NCI-H82 treated with DMSO at 0.1 percent for 48 hours (cell line): ENCODE data around the gene OR6B1.
"Not testable (repeated sequence)": the region's sequence is repeated elsewhere in the genome, so short reads cannot be mapped to it uniquely, and the experiment has no call there.

Experiments used
- DNase-seq: peaks from one replicate; lab custom pipeline; 2025; ENCODE audit not compliant: unreplicated experiment; lab: John Stamatoyannopoulos, UW

OR6B1 gene

DNA sequence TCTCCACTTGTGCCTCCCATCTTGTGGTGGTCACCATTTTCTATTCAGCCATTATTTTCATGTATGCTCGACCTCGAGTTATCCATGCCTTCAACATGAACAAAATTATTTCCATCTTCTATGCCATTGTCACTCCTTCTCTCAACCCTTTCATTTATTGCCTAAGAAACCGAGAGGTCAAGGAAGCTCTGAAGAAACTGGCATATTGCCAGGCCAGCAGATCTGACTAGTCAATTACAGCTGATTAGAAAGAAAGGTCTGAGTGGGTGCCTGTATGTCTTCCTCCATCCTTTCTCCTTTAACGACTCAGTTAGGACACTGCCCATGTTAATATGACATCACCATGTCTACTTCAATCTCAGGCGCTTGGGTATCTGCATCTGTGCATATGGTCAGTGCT is 4.6 kb downstream of the OR6B1 start:
- no peak for DNase-seq

DNA sequence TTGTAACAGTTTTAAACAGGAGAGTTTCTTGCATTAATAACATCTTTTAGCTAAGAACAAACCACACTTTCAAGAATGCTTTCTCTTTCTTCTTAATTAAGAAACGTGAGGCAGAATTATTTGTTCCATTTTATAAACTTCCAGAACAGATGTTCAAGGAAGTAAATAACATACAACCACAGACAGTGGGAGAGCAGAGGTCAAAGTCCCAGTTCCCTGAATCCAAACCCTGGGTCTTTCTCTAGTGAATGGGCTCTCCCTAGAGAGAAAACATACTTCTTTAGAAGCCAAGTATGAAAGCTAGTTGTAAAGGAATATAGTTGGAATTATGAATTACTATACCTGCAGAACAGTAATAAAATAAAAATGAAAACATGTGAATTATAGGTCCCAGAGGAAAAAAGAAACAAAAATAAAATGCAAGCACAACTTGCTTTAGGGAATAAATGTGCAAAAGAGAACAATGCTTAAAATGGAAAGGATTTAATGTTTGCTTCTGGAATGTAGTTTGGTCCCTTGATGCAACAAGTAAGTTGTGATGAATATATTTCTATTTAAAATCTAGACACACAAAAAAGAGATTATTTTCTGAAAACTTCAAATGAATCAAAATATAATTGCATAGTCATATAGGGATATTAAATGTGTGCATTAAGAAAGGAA is 6.0 kb downstream of the OR6B1 start:
- DNase-seq = no peak

DNA sequence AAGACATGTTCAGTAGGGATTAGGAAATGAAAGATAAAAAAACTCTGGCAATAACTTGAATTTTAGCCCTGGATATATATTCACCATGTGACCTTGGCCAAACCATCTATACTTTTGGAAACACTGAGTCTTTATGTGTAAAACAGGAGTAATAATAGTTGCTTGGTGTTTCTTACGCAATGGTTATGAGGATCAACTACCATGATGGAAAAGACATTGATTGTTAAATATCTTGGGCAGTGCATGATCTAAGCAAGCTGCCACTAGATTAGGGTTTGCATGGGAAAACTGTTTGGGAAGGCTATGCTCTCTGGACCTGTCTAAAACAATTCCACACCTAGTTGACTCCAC is 6.5 kb downstream of the OR6B1 start:
- no peak for DNase-seq

- no peak for DNase-seq
Measured at GRCh38 chr7:144009361-144009760, 9.2 kb downstream of the OR6B1 start.

DNA sequence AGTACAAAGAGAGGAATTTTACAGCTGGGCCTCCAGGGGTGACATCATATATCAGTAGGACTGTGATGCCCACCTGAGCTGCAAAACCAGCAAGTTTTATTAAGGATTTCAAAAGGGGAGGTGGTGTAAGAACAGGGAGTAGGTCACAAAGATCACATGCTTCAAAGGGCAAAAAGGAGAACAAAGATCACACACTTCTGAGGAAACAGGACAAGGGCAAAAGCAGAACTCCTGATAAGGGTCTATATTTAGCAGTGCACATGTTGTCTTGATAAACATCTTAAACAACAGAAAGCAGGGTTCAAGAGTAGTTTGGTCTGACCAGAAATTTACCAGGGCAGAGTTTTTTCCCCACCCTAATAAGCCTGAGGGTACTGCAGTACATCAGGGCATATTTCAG is 9.9 kb downstream of the OR6B1 start:
- DNase-seq = not testable (repeated sequence)

- not testable (repeated sequence) for DNase-seq
Measured at GRCh38 chr7:144010821-144011220, 10.7 kb downstream of the OR6B1 start.

GRCh38 chr7:144011458-144012230 is 11.5 kb downstream of the OR6B1 start:
- no peak for DNase-seq

- no peak for DNase-seq
Measured at GRCh38 chr7:144018065-144018464, 17.9 kb downstream of the OR6B1 start.

DNA sequence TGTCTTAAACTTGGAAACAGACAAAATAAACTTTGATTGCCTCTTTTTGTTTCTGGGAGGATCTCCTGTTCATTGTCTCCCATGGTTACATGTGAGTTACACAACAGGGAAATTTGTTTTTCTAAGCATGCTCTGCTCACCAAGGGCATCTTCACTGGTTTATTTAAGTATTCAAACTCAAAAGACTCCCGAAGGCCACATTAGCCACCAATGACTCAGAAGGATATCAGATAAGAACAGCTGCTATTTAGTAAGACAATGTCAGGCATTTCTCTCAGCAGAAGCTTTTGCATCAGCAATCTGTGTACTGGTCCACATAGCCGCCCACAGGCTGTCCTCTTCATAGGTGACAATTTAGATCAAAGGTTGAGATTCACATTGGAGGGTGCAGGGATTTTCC is 19.3 kb downstream of the OR6B1 start:
- DNase-seq = no peak

- DNase-seq = no peak
Measured at GRCh38 chr7:144020340-144020739, 20.2 kb downstream of the OR6B1 start.

DNA sequence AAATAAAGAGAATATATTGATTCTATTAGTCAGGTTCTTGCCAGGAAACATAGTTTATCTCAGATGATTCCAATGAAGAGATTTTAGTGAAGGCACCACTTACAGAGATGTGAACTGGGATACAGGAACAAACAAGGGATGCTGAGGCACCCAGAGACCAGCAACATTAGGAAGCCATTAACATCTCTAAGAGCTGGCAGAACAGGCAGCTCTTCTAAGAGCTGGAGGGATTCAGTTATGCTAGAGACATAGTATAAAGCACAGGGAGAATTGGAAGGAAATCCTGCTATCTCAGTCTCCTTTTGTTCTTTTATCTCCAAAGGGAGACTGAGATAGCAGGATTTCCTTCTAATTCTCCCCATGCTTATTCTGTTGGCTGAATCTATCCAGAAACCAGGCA is 22.0 kb downstream of the OR6B1 start:
- DNase-seq = no peak

GRCh38 chr7:144023171-144023827 is 23.2 kb downstream of the OR6B1 start:
- DNase-seq = no peak

DNA sequence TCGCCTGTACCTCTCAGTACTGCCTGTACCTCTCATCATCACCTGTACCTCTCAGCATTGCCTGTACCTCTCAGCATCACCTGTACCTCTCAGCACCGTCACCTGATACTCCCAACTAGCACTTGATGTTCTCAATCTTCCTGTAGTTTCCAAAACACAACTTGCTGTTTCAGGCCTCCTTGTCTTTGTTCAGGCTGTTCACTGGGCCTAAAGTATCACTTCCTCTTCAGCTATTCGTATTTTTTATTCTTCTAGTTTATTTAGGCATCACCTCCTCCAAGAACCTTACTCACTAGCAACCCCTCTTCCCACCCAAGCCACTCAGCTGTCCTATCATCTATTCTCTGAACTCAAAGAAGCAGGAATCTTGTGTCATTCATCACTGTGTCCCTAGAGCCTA is 24.1 kb downstream of the OR6B1 start:
- no peak for DNase-seq

GRCh38 chr7:144026203-144026883 is 26.2 kb downstream of the OR6B1 start:
- DNase-seq = no peak

DNA sequence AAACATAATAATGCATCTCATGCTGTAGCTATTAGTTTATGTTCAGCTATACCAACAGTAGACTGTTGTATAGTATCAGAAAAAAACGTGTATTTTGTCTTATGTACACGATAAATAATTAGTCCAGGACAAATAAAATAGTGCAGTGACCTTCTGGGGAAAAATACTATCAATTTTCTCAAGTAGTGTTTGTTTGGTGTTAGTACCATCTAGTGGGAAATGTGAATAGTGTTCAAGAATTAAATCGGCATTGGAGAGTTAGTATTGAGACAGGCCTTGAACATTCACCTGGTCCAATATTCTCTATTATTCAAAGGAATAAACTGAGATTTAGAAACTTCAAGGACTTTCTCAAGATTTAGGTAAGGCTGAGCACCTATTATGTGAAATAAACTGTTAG is 26.9 kb downstream of the OR6B1 start:
- no peak for DNase-seq

GRCh38 chr7:144027974-144028373 is 27.9 kb downstream of the OR6B1 start:
- DNase-seq = no peak

DNA sequence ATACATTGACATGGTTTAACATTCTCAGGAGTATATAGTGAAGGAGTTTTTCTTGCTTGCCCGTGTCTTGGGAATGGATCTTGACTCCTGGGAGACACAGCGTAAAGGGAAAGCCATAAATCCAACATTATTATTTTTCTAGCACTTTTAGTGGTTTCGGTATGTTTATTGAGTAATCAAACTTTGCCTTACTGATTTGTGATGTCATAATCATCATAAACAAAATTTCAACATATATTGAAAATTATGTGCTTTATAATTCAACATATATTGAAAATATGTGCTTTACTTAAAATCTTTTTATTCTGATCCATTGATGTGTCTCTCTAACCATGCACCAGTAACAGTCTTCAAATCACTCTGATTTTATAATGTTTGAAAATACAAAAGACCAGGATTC is 28.4 kb downstream of the OR6B1 start:
- DNase-seq = no peak

GRCh38 chr7:144032516-144032915 is 32.4 kb downstream of the OR6B1 start:
- DNase-seq = no peak

GRCh38 chr7:144032985-144033709 is 33.0 kb downstream of the OR6B1 start:
- no peak for DNase-seq

GRCh38 chr7:144035385-144035784 is 35.3 kb downstream of the OR6B1 start:
- no peak for DNase-seq

DNA sequence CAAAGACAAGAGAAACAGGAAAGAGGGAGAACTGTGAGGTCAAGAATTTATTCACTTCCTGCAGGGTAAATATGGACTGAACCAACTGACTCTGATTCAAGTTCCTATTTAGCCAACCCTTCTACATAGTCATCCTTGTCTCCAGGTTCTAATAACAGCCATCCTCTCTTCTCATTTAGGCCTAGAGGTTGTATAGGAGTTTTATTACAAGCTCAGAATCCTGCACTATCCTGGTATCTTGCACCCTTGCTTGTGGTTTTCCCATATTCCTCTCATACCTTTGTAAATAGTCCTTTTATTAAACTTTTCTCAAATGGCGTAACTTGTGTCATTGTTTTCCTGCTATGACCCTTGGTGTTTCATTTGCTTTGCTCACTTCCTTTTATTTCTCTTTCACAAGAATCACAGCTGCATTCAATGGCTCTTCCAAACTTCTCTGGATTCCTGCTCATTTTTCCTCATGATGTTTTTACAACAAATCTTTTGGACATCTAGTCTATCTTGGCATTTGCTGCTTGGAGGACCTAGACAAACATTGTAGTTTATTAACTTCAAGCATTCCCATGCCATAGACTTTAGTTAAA is 36.3 kb downstream of the OR6B1 start:
- DNase-seq = no peak
